A673 (cell line): ENCODE measurements around the gene ZNF92. TPM values are rescaled to one million over a fixed set of nuclear protein-coding genes. Genes with fewer than 3 reads are reported as not detected.

Experiments
- BruUV-seq: library from RNA; stranded (reverse); fragments of 400-500 nt; replicated peaks from 2 replicates; lab custom pipeline; 2021; lab: Mats Ljungman, UMichigan
- CTCF ChIA-PET: fragments of 300-600 bp; sonication (Branson Sonifier 250); formaldehyde crosslinking; loops from one replicate; lab custom pipeline; 2022; ENCODE audit warnings: antibody characterized with exemption; lab: Charles Lee
- POLR2A ChIA-PET: fragments of 300-600 bp; sonication (Branson Sonifier 250); formaldehyde crosslinking; loops from one replicate; lab custom pipeline; 2022; ENCODE audit warnings: antibody characterized with exemption; ENCODE audit not compliant: low non-redundant PET; lab: Charles Lee
- DNase-seq: peaks from one replicate; pipeline ENCODE4 v3.0.0-alpha.2; 2015; ENCODE audit warnings: low spot score
- H3K27ac ChIP-seq: fragments of 200-600 bp; sonication (generic); 2 replicates; pipeline ENCODE4 v1.5.1; 2016; ENCODE audit warnings: mixed run types, low read depth, mild to moderate bottlenecking, mixed read lengths, antibody characterized with exemption, low read length; ENCODE audit not compliant: poor library complexity, severe bottlenecking
- H3K27me3 ChIP-seq: fragments of 200-600 bp; sonication (generic); replicated peaks from 2 replicates; pipeline ENCODE4 v1.6.1; 2017; ENCODE audit warnings: mixed run types, low read depth, mild to moderate bottlenecking, mixed read lengths, antibody characterized with exemption, low read length; ENCODE audit not compliant: insufficient read depth, poor library complexity
- H3K36me3 ChIP-seq: fragments of 200-600 bp; sonication (generic); 2 replicates; pipeline ENCODE4 v1.6.1; 2016; ENCODE audit warnings: mixed run types, mild to moderate bottlenecking, mixed read lengths, antibody characterized with exemption, low read length; ENCODE audit not compliant: insufficient read depth, poor library complexity, severe bottlenecking
- H3K4me1 ChIP-seq: fragments of 200-600 bp; sonication (generic); 2 replicates; pipeline ENCODE4 v1.6.1; 2017; ENCODE audit warnings: mixed run types, mild to moderate bottlenecking, mixed read lengths, antibody characterized with exemption, low read length; ENCODE audit not compliant: insufficient read depth, poor library complexity, severe bottlenecking
- H3K4me3 ChIP-seq: fragments of 200-600 bp; sonication (generic); 2 replicates; pipeline ENCODE4 v1.5.1; 2016; ENCODE audit warnings: low read depth, mixed run types, mild to moderate bottlenecking, mixed read lengths, low read length; ENCODE audit not compliant: poor library complexity, severe bottlenecking
- H3K9me3 ChIP-seq: fragments of 200-600 bp; sonication (generic); 2 replicates; pipeline ENCODE4 v1.6.1; 2016; ENCODE audit warnings: mixed run types, low read depth, mild to moderate bottlenecking, mixed read lengths, antibody characterized with exemption, low read length; ENCODE audit not compliant: poor library complexity, severe bottlenecking
- EZH2 ChIP-seq: fragments of 200-600 bp; sonication (generic); IDR thresholded peaks from 2 replicates; pipeline ENCODE4 v1.6.1; 2017; ENCODE audit warnings: borderline replicate concordance, low read depth, mild to moderate bottlenecking, mixed read lengths, antibody characterized with exemption, low read length; ENCODE audit not compliant: poor library complexity, severe bottlenecking
- intact Hi-C: fragments of 100-400 bp; cut with micrococcal nuclease; formaldehyde crosslinking; loops from one replicate; pipeline ENCODE4 v1.10.0; 2022; ENCODE audit not compliant: unreplicated experiment
- total RNA-seq: library from RNA; stranded (reverse); gene quantifications from 2 replicates; pipeline ENCODE4 v1.2.3, GENCODE V29; 2021
- TF ChIP-seq, protein P1 (sequence below): fragments of 300-800, 200-600 bp; sonication (generic); conservative IDR thresholded peaks from 2 replicates; pipeline ENCODE4 v1.5.1; 2017; ENCODE audit warnings: low read depth, mild to moderate bottlenecking, antibody characterized with exemption, low read length, moderate library complexity, mixed read lengths

Gene ZNF92
- total RNA-seq, 1 experiment from 2014 or later: 24.3 TPM

DNA sequence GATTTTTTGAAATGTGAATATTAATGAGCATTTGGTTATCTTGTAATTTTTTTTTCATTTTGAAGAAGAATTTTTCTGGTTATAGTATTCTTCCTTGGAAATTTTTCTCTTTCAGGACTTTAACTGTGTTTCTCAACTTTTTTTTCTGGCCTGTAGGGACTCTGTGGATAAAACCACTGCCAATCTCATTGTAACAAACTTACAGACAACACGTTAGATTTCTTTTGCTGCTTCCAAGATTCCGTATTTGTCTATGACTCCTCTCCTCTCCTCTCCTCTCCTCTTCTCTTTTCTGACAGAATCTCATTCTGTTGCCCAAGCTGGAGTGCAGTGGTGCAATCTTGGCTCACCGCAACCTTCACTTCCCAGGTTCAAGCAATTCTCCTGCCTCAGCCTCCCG is 19.4 kb upstream of the ZNF92 start:
- no peak overlapping the region for H3K4me3 ChIP-seq
- no TSS peak for BruUV-seq
- H3K9me3 ChIP-seq: no peaks in the 10 kb centered on the region
- no peaks in the 10 kb centered on the region for H3K4me1 ChIP-seq
- TF ChIP-seq EZH2: no peak
- TF ChIP-seq, protein P1, sequence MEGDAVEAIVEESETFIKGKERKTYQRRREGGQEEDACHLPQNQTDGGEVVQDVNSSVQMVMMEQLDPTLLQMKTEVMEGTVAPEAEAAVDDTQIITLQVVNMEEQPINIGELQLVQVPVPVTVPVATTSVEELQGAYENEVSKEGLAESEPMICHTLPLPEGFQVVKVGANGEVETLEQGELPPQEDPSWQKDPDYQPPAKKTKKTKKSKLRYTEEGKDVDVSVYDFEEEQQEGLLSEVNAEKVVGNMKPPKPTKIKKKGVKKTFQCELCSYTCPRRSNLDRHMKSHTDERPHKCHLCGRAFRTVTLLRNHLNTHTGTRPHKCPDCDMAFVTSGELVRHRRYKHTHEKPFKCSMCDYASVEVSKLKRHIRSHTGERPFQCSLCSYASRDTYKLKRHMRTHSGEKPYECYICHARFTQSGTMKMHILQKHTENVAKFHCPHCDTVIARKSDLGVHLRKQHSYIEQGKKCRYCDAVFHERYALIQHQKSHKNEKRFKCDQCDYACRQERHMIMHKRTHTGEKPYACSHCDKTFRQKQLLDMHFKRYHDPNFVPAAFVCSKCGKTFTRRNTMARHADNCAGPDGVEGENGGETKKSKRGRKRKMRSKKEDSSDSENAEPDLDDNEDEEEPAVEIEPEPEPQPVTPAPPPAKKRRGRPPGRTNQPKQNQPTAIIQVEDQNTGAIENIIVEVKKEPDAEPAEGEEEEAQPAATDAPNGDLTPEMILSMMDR: no peak
- intact Hi-C loops: no loop called here
- DNase-seq: no peak
- H3K27me3 ChIP-seq: no peaks in the 10 kb centered on the region
- no peaks in the 10 kb centered on the region for H3K36me3 ChIP-seq
- ChIA-PET CTCF (no interaction called here), POLR2A (no interaction called here)
- no peak overlapping the region for H3K27ac ChIP-seq

DNA sequence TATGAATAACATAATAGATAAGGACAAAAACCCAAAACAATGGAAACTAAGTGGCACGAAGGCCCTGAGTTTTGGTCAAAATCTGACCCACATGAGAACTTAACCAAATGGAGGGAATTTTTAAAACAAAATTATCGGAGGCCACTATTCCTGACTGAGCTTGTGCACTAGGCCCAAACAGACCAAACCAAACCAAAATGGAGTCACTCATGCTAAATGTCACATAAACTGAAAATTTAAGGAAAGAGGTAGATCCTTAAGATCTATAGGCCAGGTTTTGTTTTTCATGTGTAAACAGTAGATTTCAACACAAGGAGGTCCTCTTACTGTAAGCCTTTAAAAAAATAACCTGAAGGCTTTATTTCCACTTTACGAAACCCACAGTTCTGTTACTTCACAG is 3.8 kb upstream of the ZNF92 start:
- Histone ChIP-seq H3K27me3 (no peaks in the 10 kb centered on the region), H3K27ac (no peak overlapping the region), H3K9me3 (no peaks in the 10 kb centered on the region), H3K4me1 (no peaks in the 10 kb centered on the region), H3K4me3 (no peak overlapping the region), H3K36me3 (no peaks in the 10 kb centered on the region)
- no peak for TF ChIP-seq EZH2
- TF ChIP-seq, protein P1: no peak
- DNase-seq: no peak
- CTCF ChIA-PET: no interaction called here
- intact Hi-C loops: no loop called here
- POLR2A ChIA-PET: no interaction called here
- no TSS peak for BruUV-seq

DNA sequence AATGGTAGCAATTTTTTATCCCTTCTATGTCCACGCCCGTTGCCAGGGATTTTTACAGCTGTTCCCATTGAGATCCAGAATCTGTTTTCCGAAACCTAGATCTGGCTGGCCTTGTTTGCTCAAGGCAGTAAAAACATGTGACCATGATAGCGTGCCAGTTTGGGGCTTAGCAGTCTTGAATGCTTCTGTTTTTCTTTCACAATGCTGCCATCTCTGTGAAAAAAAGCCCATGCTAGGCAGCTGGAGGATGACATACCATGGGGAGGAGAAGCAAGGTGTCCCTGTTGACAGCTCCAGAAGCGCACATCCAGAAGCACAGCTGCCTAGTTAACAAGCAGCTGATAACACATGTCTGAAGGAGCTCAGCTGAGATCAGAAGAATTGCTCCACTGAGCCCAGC is 2.2 kb upstream of the ZNF92 start:
- Histone ChIP-seq H3K27me3 (no peaks in the 10 kb centered on the region), H3K4me3 (no peak overlapping the region), H3K9me3 (no peaks in the 10 kb centered on the region), H3K36me3 (no peaks in the 10 kb centered on the region), H3K27ac (no peak overlapping the region), H3K4me1 (no peaks in the 10 kb centered on the region)
- intact Hi-C loops: no loop called here
- DNase-seq: no peak
- CTCF ChIA-PET: no interaction called here
- TF ChIP-seq, protein P1: no peak
- no peak for TF ChIP-seq EZH2
- BruUV-seq: no TSS peak
- POLR2A ChIA-PET: no interaction called here
